ENCODE results near the gene AK5. TPM values are rescaled to one million over a fixed set of nuclear protein-coding genes. Genes with fewer than 3 reads are reported as not detected.

Gene AK5
- total RNA-seq, 1 donor from 2014 or later = 40.4 TPM

GRCh38 chr1:77424236-77424635 is 142.4 kb downstream of the AK5 start:
- FAIRE-seq (no peak), DNase-seq (ENCODE audit: low spot score in 2 of 2) (no peak)

GRCh38 chr1:77428068-77428467 is 146.2 kb downstream of the AK5 start:
- FAIRE-seq (no peak), DNase-seq (ENCODE audit: low spot score in 2 of 2) (no peak)

DNA sequence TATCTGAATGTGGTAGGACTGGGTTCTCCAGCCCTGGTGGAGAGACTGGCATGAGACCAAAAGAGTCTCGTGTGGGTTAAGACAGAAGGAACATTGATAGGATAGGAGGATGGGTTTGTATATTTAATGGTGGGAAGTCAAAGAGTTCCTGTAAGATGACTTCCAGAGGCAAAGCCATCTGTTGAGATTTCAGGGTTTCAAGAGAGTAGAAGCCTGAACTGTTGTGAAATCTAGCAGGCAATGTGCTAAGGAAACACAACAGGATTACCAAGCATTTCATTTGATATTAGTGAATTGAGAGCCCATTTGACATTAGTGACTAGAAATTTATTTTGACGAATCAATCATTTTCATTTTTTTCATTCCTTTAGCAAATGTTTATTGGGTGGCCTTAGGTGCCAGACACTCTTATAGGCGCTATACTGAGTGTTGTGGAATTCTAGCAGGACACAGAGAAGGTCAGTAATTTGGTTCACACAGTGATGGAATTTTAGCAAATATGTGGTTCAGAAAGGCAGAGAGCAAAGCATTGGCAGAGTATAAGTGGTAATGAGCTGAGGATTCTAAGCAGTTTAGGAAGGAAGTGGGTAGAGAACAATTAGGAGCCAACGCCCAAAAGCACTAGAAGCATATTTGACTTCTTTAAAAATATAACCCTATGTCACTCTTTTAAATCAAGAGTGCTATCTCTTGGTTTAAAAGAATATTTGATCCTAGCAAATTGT is 149.3 kb downstream of the AK5 start:
- FAIRE-seq (no peak), DNase-seq (ENCODE audit: low spot score in 2 of 2) (no peak)

- DNase-seq (ENCODE audit: low spot score in 2 of 2) (no peak), FAIRE-seq (no peak)
Observed at GRCh38 chr1:77433934-77434333, 152.1 kb downstream of the AK5 start.

- DNase-seq (ENCODE audit: low spot score in 2 of 2) (no peak), FAIRE-seq (no peak)
Observed at GRCh38 chr1:77434967-77435366, 153.1 kb downstream of the AK5 start.

GRCh38 chr1:77438236-77438913 is 156.6 kb downstream of the AK5 start:
- DNase-seq (ENCODE audit: low spot score in 2 of 2) = no peak
- no peak for FAIRE-seq

GRCh38 chr1:77446841-77447555 is 165.2 kb downstream of the AK5 start:
- FAIRE-seq (no peak), DNase-seq (ENCODE audit: low spot score in 2 of 2) (no peak)

- no peak for FAIRE-seq
- DNase-seq (ENCODE audit: low spot score in 2 of 2) = no peak
Observed at GRCh38 chr1:77447669-77448068, 165.8 kb downstream of the AK5 start.

DNA sequence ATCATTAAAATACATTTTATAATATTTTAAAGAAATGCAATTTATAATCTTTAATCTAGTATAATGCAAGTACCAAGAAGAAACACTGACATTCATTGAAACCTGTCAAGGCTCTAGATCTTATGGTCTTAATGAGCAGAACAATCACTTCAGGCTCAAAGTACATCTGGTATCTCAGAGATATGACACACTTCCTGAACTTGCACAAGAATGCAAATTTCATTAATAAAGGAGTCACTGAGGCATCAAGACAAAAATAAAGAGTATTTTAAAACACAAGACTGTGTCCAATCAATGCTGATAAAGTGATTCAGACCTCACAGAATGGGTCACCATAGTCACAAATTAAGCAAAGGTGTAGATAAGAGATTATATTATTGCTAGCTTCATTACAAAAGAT is 178.1 kb downstream of the AK5 start:
- FAIRE-seq (no peak), DNase-seq (ENCODE audit: low spot score in 2 of 2) (no peak)

DNA sequence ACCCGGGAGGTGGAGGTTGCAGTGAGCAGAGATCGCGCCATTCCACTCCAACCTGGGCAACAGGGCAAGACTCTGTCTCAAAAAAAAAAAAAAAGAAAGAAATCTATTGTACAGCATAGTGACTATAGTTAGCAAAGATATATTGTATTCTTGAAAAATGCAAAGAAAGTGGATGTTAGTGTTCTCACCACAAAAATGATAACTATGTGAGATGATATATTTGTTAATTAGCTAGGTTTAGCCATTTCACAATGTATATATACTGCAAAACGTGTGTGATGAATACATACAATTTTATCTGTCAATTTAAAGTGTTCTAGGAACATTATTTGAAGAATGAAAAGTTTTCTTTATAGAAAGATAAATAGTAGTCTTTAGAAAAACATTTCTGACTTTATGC is 179.9 kb downstream of the AK5 start:
- DNase-seq (ENCODE audit: low spot score in 2 of 2) (no peak), FAIRE-seq (no peak)

DNA sequence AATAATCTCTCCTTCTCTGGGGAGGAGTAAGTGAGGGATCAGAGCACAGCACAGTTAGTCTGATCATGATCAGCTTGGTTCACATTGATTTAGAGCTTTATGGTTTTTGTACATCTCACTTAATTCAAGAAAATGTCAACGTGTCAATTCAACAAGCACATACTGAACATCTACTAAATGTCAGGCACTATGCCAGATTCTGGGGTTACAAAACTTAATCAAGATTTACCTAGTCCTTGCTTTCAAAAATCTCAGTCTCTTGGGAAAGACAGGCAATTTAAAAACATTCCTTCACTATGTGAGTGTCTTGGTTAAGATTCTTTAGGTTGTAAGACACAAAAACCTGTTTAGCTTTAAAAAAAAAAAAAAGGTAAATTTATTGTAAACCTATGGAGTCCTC is 181.4 kb downstream of the AK5 start:
- FAIRE-seq (no peak), DNase-seq (ENCODE audit: low spot score in 2 of 2) (no peak)

GRCh38 chr1:77465139-77465538 is 183.3 kb downstream of the AK5 start:
- FAIRE-seq = no peak
- DNase-seq (ENCODE audit: low spot score in 2 of 2) = no peak

DNA sequence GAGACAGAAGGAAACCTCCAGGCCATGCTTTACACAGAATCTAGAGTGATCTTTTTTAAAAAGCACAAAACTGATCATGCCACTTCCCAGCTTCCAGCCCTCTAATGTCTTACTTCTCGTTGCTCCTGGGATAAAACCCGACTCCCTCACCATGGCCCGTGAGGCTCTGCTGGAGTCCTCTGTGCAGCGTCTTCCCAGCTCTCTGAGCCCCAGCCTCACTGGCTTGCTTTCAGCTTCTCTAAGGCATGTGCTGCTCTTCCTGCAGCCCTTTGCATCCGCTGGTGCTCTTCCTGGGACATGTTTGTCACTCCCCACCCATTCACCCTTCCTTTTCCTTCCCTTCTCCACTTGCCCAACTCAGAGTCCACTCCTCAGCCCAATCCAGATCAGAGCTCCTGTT is 184.1 kb downstream of the AK5 start:
- DNase-seq (ENCODE audit: low spot score in 2 of 2) (no peak), FAIRE-seq (no peak)

DNA sequence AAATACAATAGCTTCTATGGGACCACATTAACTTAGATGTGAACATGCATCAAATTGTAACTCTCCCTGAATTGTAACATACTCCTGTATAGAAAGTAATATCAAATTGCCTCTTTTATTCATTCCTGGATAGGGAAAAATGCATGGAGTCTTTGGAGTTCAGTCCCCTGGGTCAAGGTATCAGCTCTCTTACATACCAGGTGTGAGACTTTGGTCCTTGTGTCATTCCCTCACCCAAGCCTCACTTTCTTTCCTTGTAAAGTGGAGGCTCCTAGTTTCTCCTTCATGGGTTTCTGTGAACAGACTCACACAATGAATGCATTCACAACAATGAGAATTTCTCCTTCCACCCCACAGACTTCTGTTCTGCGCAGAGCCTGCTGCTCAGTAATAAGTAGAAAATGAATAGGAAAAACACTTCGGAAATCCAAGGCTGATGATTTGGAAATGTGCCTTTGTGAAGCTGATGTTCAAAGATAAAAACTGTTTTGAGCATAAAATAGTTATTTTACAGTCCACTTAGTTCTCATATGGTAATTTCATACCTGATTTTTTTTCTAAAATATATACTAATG is 185.3 kb downstream of the AK5 start:
- DNase-seq (ENCODE audit: low spot score in 2 of 2) (peak in 1 of 2 donors; percentile 4), FAIRE-seq (no peak)

- FAIRE-seq = no peak
- DNase-seq (ENCODE audit: low spot score in 2 of 2) = no peak
Observed at GRCh38 chr1:77467741-77468140, 185.9 kb downstream of the AK5 start.

DNA sequence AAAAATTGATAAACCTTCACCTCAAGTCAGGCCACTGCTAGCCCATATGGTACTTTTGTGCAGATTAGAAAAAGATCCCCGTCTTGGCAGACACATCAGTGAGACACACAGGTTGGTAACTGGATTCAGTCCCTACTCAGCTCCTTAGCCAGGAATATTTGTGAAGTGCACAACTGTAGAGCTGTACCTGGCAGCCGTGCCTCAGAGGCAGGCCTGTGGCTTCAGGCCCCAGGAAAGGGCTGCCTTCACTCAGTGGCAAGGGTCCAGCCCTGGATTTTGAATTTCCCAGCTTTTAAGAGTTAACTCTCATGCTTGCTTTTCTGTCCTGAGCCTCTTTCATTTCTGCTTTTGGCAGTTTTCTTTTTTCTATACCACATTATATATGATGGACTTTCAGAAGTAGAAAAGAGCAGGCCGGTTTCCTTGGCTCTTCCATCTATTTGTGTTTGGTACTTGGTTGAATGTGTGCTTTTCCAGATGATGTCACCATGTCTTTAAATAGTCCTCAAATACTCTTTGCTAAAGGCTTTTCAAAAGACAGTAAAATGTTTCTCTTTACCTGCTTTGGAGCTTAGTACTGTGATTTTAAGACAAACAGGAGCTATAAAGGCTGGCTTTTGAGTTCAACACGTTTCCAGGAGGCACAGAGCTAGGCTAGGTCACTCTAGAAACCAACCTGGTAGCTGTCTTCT is 186.6 kb downstream of the AK5 start:
- DNase-seq (ENCODE audit: low spot score in 2 of 2) (no peak), FAIRE-seq (no peak)

DNA sequence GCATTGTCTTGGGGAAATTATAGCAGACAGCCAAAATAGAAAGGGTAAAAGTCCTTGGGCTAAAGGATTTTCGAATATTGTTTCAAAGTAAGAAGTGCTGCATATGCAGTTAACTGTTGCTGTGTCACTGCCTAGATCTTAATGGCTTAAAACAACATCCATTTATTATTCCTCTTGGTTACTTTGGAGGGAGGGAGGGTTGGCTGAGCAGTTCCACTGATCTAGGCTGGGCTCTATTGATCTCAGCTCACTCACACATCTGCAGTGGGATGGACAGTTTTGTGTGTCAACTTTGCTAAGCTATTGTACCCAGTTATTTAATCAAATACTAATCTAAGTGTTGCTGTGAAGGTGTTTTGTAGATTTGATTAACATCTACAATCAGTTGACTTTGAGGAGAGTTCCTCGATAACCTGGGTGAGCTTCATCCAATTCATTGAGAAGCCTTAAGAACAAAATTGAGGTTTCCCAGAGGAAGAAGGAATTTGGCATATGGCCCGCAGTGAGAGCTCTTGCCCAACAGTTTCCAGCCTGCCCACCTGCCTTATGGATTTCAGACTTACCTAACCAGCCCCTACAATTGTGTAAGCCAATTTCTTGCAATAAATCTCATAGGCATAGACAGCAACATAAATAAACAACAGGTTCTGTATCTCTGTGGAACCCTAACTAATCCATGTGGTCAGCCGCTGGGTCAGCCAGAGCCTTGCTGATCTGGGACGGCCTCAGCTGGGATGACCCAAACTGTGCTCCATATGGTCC is 187.3 kb downstream of the AK5 start:
- DNase-seq (ENCODE audit: low spot score in 2 of 2) = no peak
- FAIRE-seq = no peak

GRCh38 chr1:77471691-77472090 is 189.9 kb downstream of the AK5 start:
- DNase-seq (ENCODE audit: low spot score in 2 of 2) (no peak), FAIRE-seq (no peak)

DNA sequence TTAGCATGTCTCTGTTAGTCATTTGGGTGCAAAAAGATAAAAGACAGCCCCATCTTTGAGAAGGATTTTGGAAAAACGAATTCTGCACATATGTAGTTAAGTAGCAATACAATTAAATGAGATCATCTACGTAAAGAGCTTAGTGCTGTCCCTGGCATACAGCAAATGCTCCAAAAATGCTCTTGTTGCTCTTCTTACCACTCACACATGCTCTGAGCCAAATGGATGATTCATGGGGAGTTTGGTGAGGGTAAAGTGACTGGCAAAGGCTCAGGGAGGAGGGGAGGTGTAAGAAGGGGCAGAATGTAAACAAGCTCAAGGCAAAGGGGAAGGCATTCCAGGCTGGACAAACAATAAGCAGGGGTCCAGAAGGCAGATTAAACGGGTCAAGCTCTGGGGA is 191.9 kb downstream of the AK5 start:
- FAIRE-seq (no peak), DNase-seq (ENCODE audit: low spot score in 2 of 2) (no peak)

DNA sequence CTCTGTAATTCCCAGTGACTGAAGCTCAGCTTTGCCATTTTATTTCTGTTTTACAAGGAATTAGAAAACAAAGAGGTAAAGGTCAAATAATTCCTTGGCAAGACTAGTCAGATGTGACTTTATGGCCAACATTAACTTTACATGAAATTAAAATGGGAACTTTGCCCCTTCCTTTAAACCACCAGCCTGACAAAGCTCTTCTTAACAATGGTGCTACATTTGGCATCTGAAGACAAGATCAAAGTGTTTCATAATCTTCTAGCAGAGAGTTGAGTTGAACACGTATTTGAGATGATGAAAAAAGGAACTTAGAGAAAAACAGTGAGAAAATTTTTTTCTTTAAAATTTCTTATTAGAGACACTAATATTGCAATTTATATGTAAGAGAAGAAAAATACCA is 193.8 kb downstream of the AK5 start:
- DNase-seq (ENCODE audit: low spot score in 2 of 2) (no peak), FAIRE-seq (no peak)
